Ovary (tissue), 9 donors: ENCODE results near the gene GLG1. TPM values are rescaled to one million over a fixed set of nuclear protein-coding genes. Genes with fewer than 3 reads are reported as not detected.

Experiments
- DNase-seq, 5 donors: peaks; one replicate each; pipeline ENCODE4 v3.0.0-alpha.2; 2019 to 2020
- H3K27ac ChIP-seq, 2 donors: fragments of 200-600 bp; one replicate each; pipeline versions ENCODE4 v1.5.1 to v1.8.0; 2019 to 2022
- H3K27me3 ChIP-seq: fragments of 200-600 bp; one replicate; pipeline ENCODE4 v1.8.0; 2022
- H3K36me3 ChIP-seq: fragments of 200-600 bp; sonication (generic); one replicate; pipeline ENCODE4 v1.5.1; 2019
- H3K4me1 ChIP-seq: one replicate; pipeline ENCODE4 v1.8.1; 2013; ENCODE audit warnings: mild to moderate bottlenecking, moderate library complexity; ENCODE audit not compliant: insufficient read depth
- H3K4me3 ChIP-seq: fragments of 200-600 bp; sonication (generic); one replicate; pipeline ENCODE4 v1.5.1; 2017
- H3K9me3 ChIP-seq, 2 donors: fragments of 200-600 bp in 1 of 2; sonication (generic) in 1 of 2; one replicate each; pipeline versions ENCODE4 v1.5.1 to v1.8.1; 2013 to 2019; ENCODE audit warnings: mild to moderate bottlenecking in 1 of 2, moderate library complexity in 1 of 2
- EP300 ChIP-seq: sonication (generic); formaldehyde crosslinking; IDR thresholded peaks from one replicate; pipeline ENCODE4 v1.6.1; 2017; ENCODE audit warnings: antibody characterized with exemption
- POLR2A ChIP-seq: fragments of 450-650 bp; IDR thresholded peaks from one replicate; pipeline ENCODE4 v1.6.1; 2017; ENCODE audit warnings: antibody characterized with exemption, mild to moderate bottlenecking, moderate library complexity
- WGBS, 3 donors: extraction: QIAGEN DNeasy Blood & Tissue Kit in 1 of 3; methylation state at CpG; one replicate each; pipeline versions ENCODE4 v1.1.5 to v1.1.7; 2013 to 2017; 5-methylcytosine and 5-hydroxymethylcytosine counted together
- intact Hi-C, 4 donors: fragments of 100-400 bp; cut with DNase I; formaldehyde crosslinking; loops; one replicate each; pipeline versions ENCODE4 v1.11.0 to v1.15.1; 2022 to 2023
- polyA plus RNA-seq, 2 donors: library from polyadenylated mRNA; stranded (reverse); fragments of 200-250 nt in 1 of 2; fragments of 350-450 nt in 1 of 2; fragmentation: Illumina TruSeq in 1 of 2; extraction: RNeasy Lipid Tissue Mini Kit (QIAGEN cat#74804) in 1 of 2; gene quantifications; one replicate each; pipeline ENCODE4 v1.2.3, GENCODE V29; 2013 to 2014
- total RNA-seq, 7 donors: library from RNA; depleted of rRNA in 2 of 7; stranded (reverse); fragments of >200 nt in 2 of 7; fragmentation: NEBNext Ultra II Directional in 3 of 7; extraction: Animal tissue kit (Norgen Biotek cat#: 25700) in 3 of 7; gene quantifications; one replicate each; pipeline versions ENCODE4 v1.1.0 to v1.2.4, GENCODE V29; 2016 to 2023
- TF ChIP-seq, protein P1 (sequence below), 3 donors: fragments of 450-650 bp in 2 of 3; fragments of 200-600 bp in 1 of 3; IDR thresholded peaks; one replicate each; pipeline versions ENCODE4 v1.5.1 to v1.8.0; 2016 to 2022; ENCODE audit warnings: antibody characterized with exemption in 3 of 3, mild to moderate bottlenecking in 1 of 3
- donor health status: DM: no; HTN: no; CAD: no; lungs with moderate emphysema.
- donor health status: DM: no; HTN: no; CAD: no.
- donor health status: Bipolar disorder and iron deficiency.
- donor health status: DM: yes; HTN: yes; CAD: no.
- donor health status: DM: no; HTN: no; CAD: no.
- donor health status: DM: yes; HTN: yes; CAD: no.

The GLG1 gene
- total and polyA plus RNA-seq, 9 donors: 88.9 to 171 (median 154) TPM

DNA sequence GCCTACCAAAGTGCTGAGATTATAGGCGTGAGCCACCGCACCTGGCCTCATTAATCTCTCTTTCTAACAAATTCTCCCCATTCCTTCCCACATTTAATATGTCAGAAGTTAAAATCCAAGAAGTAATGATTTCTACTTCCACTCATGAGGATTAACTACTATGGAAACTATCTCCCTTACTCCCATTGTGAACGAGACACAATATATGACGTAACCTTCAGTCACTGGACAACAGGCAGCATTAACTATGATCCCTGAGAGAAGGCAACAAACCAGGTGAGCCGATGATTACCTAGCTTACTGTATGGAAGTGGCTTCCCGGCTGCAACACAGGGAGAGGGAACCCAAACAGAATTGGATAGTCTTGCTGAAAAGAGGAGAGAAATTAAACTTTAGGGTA, 20.0 kb downstream of the GLG1 start:
- H3K36me3 ChIP-seq: no peaks in the 10 kb centered on the region
- H3K4me1 ChIP-seq: peaks cover 4% of the 10 kb centered on the region
- DNase-seq: no peak
- intact Hi-C loops: no loop called here
- WGBS, 3 donors: 77 to 92% (median 88%) methylated on average over 6 of the region's 6 CpGs
- TF ChIP-seq, protein P1, sequence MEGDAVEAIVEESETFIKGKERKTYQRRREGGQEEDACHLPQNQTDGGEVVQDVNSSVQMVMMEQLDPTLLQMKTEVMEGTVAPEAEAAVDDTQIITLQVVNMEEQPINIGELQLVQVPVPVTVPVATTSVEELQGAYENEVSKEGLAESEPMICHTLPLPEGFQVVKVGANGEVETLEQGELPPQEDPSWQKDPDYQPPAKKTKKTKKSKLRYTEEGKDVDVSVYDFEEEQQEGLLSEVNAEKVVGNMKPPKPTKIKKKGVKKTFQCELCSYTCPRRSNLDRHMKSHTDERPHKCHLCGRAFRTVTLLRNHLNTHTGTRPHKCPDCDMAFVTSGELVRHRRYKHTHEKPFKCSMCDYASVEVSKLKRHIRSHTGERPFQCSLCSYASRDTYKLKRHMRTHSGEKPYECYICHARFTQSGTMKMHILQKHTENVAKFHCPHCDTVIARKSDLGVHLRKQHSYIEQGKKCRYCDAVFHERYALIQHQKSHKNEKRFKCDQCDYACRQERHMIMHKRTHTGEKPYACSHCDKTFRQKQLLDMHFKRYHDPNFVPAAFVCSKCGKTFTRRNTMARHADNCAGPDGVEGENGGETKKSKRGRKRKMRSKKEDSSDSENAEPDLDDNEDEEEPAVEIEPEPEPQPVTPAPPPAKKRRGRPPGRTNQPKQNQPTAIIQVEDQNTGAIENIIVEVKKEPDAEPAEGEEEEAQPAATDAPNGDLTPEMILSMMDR (IDR thresholded peaks at IDR 0.05): no peak
- TF ChIP-seq POLR2A (no peak), EP300 (no peak)
- H3K27me3 ChIP-seq: no peaks in the 10 kb centered on the region
- no peak overlapping the region for H3K27ac ChIP-seq
- H3K9me3 ChIP-seq: no peaks in the 10 kb centered on the region
- no peak overlapping the region for H3K4me3 ChIP-seq

DNA sequence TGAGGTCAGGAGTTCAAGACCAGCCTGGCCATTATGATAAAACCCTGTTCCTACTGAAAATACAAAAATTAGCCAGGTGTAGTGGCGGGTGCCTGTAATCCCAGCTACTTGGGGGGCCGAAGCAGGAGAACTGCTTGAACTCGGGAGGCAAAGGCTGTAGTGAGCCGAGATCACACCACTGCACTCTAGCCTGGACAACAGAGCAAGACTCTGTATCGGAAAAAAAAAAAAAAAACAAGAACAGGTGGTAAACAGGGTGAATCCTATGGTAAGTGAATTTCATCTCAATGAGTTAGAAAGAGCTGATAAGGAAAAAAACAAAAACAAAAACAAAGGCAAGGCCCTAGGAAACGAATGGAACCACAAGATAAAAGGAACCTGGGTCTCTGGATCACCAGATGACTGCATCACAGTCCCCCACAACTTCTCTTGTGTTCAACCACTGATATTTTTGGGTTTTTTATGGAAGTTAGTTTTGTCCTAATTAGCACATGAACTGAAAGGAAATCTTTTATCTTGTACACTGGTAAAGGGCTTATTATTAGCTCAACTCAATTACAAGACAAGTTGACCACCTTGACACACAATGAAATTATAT, 21.0 kb downstream of the GLG1 start:
- Histone ChIP-seq H3K4me3 (no peak overlapping the region), H3K9me3 (no peaks in the 10 kb centered on the region), H3K27me3 (no peaks in the 10 kb centered on the region), H3K27ac (no peak overlapping the region), H3K36me3 (no peaks in the 10 kb centered on the region), H3K4me1 (peaks cover 6% of the 10 kb centered on the region)
- DNase-seq: no peak
- 88 to 91% (median 89%) methylated on average over 6 of the region's 6 CpGs for WGBS, 3 donors
- TF ChIP-seq, protein P1 (IDR thresholded peaks at IDR 0.05): no peak
- TF ChIP-seq POLR2A (no peak), EP300 (no peak)
- intact Hi-C loops: no loop called here

DNA sequence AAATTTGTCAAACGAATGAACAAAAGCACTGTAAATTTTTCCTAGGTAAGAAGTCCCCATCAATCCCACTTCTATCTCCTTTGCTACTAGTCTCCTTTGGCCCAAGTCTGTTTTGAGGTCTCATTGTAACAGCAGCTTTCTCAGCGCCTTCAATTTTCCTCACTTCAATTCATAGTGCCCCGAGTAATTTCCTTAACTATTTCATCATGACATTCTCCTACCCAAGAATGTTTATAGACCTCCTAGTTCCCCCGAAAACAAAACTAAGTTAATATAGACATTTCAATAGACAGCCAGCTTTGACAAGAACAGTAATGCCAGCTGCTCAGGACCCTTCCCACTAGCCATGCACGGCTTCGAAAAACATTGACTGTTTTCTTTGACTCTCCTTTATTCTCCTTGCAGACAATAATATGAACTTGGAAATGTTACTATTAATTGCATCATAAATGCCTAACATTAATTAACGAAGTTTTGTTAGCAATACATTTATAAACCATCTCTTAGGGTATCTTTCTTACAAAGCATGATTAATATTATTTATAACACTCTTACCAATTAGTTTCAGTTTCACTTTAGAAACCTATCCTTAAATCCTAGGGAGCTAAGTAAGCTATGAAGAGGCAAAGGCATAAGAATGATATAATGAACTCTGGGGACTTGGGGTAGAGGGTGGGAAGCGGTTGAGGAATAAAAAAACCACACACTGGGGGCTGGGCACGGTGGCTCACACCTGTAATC, 22.8 kb downstream of the GLG1 start:
- H3K27me3 ChIP-seq: no peaks in the 10 kb centered on the region
- H3K27ac ChIP-seq: no peak overlapping the region
- intact Hi-C loops: no loop called here
- H3K4me1 ChIP-seq: peaks cover 9% of the 10 kb centered on the region
- no peak for DNase-seq
- H3K36me3 ChIP-seq: no peaks in the 10 kb centered on the region
- no peaks in the 10 kb centered on the region for H3K9me3 ChIP-seq
- TF ChIP-seq, protein P1 (IDR thresholded peaks at IDR 0.05): no peak
- TF ChIP-seq POLR2A: no peak
- no peak for TF ChIP-seq EP300
- no peak overlapping the region for H3K4me3 ChIP-seq
- 73 to 85% (median 80%) methylated on average over 9 of the region's 9 CpGs for WGBS, 3 donors

DNA sequence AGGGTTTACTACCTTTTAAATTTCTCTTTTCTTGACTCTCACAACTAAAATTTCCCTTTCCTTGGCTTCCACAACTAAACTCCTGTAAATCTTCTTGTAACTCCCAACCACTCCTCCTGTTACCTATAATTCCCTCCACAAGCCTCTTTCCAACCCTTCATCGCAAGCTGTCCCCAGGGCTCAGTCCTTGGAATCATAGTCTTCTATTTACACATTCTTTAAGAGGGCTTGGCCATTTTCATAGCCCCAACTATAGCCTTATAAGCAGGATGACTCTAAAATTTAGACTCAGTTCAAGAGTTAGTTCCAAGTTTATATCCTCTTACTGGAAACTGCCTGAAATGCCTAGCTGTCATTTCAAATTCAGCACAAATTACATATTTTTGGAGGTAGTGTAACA, 23.9 kb downstream of the GLG1 start:
- Histone ChIP-seq H3K4me3 (no peak overlapping the region), H3K9me3 (no peaks in the 10 kb centered on the region), H3K27ac (no peak overlapping the region), H3K36me3 (no peaks in the 10 kb centered on the region), H3K27me3 (no peaks in the 10 kb centered on the region), H3K4me1 (peaks cover 10% of the 10 kb centered on the region)
- intact Hi-C loops: no loop called here
- TF ChIP-seq, protein P1 (IDR thresholded peaks at IDR 0.05): no peak
- TF ChIP-seq POLR2A: no peak
- TF ChIP-seq EP300: no peak
- WGBS, 3 donors: 83 to 95% (median 84%) methylated on average over 1 of the region's 1 CpG
- no peak for DNase-seq
